ENCODE measurements around the gene CCDC102B. TPM values are rescaled to one million over a fixed set of nuclear protein-coding genes. Genes with fewer than 3 reads are reported as not detected.

The CCDC102B gene
- total RNA-seq, 1 experiment from 2014 or later = 3.1 TPM

DNA sequence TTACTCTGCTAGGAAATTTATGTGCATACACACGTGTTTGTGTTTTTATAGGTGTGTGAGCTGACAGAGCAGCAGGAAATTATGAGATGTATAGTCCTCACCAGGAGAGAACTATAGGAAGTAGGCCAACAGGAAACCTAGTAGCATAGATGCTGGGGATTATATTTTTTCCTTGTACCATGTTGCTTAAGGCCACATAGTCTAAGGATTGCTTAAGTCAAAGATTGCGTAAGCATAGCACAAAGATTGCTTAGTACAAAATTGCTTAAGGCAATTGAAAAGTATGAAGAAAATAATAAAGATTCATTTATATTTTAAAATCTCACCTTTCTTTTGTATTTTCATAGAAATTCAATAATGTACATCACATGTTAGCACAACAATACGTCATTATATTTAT, 18.7 kb upstream of the CCDC102B start (continued):
- TF ChIP-seq AFF4 (CRISPR knock-in tag; IDR thresholded peaks at IDR 0.05; ENCODE audit: borderline replicate concordance) = no peak
- no peak for TF ChIP-seq FOXK1 (CRISPR knock-in tag; IDR thresholded peaks at IDR 0.05)
- no peak for TF ChIP-seq MAX (CRISPR knock-in tag; IDR thresholded peaks at IDR 0.05)
- TF ChIP-seq ESRRA (CRISPR knock-in tag; IDR thresholded peaks at IDR 0.05; ENCODE audit: borderline replicate concordance) = no peak
- TF ChIP-seq SMAD4 (CRISPR knock-in tag; IDR thresholded peaks at IDR 0.05) = no peak
- TF ChIP-seq, protein P1, sequence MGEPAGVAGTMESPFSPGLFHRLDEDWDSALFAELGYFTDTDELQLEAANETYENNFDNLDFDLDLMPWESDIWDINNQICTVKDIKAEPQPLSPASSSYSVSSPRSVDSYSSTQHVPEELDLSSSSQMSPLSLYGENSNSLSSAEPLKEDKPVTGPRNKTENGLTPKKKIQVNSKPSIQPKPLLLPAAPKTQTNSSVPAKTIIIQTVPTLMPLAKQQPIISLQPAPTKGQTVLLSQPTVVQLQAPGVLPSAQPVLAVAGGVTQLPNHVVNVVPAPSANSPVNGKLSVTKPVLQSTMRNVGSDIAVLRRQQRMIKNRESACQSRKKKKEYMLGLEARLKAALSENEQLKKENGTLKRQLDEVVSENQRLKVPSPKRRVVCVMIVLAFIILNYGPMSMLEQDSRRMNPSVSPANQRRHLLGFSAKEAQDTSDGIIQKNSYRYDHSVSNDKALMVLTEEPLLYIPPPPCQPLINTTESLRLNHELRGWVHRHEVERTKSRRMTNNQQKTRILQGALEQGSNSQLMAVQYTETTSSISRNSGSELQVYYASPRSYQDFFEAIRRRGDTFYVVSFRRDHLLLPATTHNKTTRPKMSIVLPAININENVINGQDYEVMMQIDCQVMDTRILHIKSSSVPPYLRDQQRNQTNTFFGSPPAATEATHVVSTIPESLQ (CRISPR knock-in tag; IDR thresholded peaks at IDR 0.05) = no peak
- TF ChIP-seq E2F1 (CRISPR knock-in tag; IDR thresholded peaks at IDR 0.05) = no peak
- TF ChIP-seq SP1 (CRISPR knock-in tag; conservative IDR thresholded peaks at IDR 0.05) = no peak

DNA sequence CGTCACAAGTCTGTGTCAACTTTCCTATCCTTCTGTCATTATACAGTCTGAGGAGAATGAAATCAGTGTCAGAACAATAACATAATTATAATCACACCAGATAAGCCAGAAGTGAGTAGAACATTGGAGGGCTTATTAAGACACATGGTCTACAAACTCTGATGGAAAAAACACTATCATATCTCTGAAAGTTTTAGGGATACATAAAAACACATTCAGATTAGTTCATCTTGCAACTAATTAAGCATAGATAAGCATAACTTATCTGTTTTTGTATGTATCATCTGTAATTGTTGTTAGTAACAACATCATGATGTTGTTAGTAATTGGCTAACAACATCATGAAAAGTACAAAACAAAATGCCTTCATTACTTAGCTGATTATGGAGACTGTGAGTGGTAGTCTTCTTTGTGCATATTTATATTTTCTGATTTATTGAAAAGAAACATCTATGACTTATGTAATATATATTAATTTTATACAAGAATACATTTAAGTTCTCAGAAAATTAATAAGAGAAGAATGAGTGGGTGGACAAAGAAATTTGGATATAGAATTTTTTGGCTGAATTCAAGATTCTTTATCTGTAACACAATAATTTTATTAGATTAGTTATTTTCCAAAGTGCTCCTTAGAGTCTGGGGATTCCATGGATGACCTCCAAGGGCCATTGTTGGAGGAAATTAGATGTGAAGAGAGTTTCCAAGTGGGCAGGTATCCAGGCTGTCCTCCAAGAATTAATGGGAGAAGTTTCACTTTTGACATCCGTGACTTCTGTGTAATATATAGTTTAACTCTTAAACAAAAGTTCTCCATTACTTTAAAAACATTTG, 16.9 kb upstream of the CCDC102B start:
- TF ChIP-seq NR3C1 (CRISPR knock-in tag; conservative IDR thresholded peaks at IDR 0.05; ENCODE audit: low read depth) (no peak), ZSCAN18 (CRISPR knock-in tag; IDR thresholded peaks at IDR 0.05) (no peak), PRRX2 (CRISPR knock-in tag; IDR thresholded peaks at IDR 0.05) (no peak), ZNF396 (CRISPR knock-in tag; IDR thresholded peaks at IDR 0.05; ENCODE audit: borderline replicate concordance) (no peak), ATF3 (CRISPR knock-in tag; conservative IDR thresholded peaks at IDR 0.05) (no peak), CREB1 (CRISPR knock-in tag; IDR thresholded peaks at IDR 0.05) (no peak), KAT7 (CRISPR knock-in tag; IDR thresholded peaks at IDR 0.05; ENCODE audit: borderline replicate concordance) (no peak), IRF2 (CRISPR knock-in tag; IDR thresholded peaks at IDR 0.05; ENCODE audit: borderline replicate concordance, low read depth) (no peak), ZNF416 (CRISPR knock-in tag; IDR thresholded peaks at IDR 0.05) (no peak)
- TF ChIP-seq, protein P1 (CRISPR knock-in tag; IDR thresholded peaks at IDR 0.05) = no peak
- POLR2A ChIA-PET = no interaction called here
- no peaks in the 10 kb centered on the region for H3K27me3 Mint-ChIP-seq (ENCODE audit: low read depth)
- H3K27ac Mint-ChIP-seq = no peak overlapping the region
- H3K36me3 Mint-ChIP-seq = no peaks in the 10 kb centered on the region
- ATAC-seq = no peak
- no peaks in the 10 kb centered on the region for H3K9me3 Mint-ChIP-seq
- H3K4me1 Mint-ChIP-seq = peaks cover 8% of the 10 kb centered on the region
- DNase-seq (ENCODE audit: low spot score) = no peak
- no peak overlapping the region for H3K4me3 Mint-ChIP-seq
- CTCF ChIA-PET = no interaction called here

All from WTC11 (cell line).